ENCODE data around the gene CRABP2. TPM values are rescaled to one million over a fixed set of nuclear protein-coding genes. Genes with fewer than 3 reads are reported as not detected.

CRABP2 gene
- total and polyA plus RNA-seq, 10 of the 15 experiments (the other 5 are each of a cell fraction or from before 2014, with no cell fraction given), result 0.21 to 1.3 (median 0.41) TPM

DNA sequence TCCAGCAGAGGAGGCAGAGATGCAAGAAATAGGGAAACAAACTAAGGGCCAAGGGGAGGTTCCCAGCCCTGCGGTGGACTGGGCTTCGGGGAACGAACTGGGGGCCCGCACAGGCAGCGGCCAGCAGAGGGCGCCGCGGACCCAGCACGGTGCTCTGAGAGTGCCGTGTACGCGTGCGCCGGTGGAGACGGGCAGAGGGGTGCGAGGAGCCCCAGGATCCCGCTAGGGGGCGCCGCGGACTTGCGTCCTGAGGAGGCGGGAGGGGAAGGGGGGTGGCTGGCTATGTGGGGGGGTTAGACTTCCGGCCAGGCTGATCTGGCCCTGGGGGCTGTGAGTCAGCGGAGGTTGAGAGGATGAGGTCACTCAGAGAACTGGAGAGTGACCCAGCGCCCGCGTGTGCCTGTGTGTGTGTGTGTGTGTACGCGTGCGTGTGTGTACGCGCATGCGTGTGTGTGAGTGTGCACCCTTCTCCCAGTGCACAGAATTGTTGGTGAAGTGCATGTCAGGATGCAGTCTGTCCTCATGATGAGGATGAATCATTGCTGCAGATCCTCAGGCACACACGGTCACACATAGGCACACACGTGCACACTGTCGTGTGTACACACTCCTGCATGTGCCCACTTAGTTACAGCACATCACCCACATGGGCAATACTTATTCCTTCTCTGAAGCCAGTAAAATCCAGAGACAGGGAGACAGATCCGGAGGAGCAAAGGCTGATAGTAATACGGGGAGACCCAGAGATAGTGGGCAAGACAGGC is 45.2 kb downstream of the CRABP2 start (continued):
- TF ChIP-seq, protein P1, sequence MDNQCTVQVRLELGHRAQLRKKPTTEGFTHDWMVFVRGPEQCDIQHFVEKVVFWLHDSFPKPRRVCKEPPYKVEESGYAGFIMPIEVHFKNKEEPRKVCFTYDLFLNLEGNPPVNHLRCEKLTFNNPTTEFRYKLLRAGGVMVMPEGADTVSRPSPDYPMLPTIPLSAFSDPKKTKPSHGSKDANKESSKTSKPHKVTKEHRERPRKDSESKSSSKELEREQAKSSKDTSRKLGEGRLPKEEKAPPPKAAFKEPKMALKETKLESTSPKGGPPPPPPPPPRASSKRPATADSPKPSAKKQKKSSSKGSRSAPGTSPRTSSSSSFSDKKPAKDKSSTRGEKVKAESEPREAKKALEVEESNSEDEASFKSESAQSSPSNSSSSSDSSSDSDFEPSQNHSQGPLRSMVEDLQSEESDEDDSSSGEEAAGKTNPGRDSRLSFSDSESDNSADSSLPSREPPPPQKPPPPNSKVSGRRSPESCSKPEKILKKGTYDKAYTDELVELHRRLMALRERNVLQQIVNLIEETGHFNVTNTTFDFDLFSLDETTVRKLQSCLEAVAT (IDR thresholded peaks at IDR 0.05), result peak; percentile 88
- TF ChIP-seq MAX (IDR thresholded peaks at IDR 0.05; ENCODE audit: low read depth, low read length) (peak; percentile 31; the same call in 1 of the 2 replicates), BACH1 (IDR thresholded peaks at IDR 0.05; ENCODE audit: borderline replicate concordance) (peak; percentile 77), NFYA (IDR thresholded peaks at IDR 0.05; ENCODE audit: borderline replicate concordance, low read depth, low read length) (no peak), FOXK2 (IDR thresholded peaks at IDR 0.05) (no peak), ESRRA (IDR thresholded peaks at IDR 0.05; ENCODE audit: low read length) (peak; percentile 75; the same call in 1 of the 2 replicates), GABPA (IDR thresholded peaks at IDR 0.05; ENCODE audit: low read depth) (no peak), ZNF217 (IDR thresholded peaks at IDR 0.05) (no peak), TARDBP (IDR thresholded peaks at IDR 0.05; ENCODE audit: borderline replicate concordance) (no peak), IRF4 (IDR thresholded peaks at IDR 0.05; ENCODE audit: low read depth, low read length) (peak; percentile 51; the same call in 1 of the 2 replicates), IKZF1 (conservative IDR thresholded peaks at IDR 0.05) (no peak; the same call in 1 of the 2 replicates), HCFC1 (IDR thresholded peaks at IDR 0.05; ENCODE audit: low read length) (no peak; the same call in 1 of the 2 replicates), SP1 (IDR thresholded peaks at IDR 0.05; ENCODE audit: low read depth, low read length) (peak; percentile 28), BCL3 (IDR thresholded peaks at IDR 0.05; ENCODE audit: borderline replicate concordance, insufficient read depth, low read depth, low read length, poor library complexity, severe bottlenecking) (no peak), NBN (IDR thresholded peaks at IDR 0.05) (peak; percentile 93), ZNF592 (IDR thresholded peaks at IDR 0.05) (peak; percentile 86), POU2F2 (IDR thresholded peaks at IDR 0.05; ENCODE audit: borderline replicate concordance, low read depth, low read length) (peak; percentile 69; the same call in 1 of the 3 replicates), SUPT20H (IDR thresholded peaks at IDR 0.05; ENCODE audit: borderline replicate concordance, control insufficient read depth, low read depth, low read length) (no peak), STAT3 (IDR thresholded peaks at IDR 0.05; ENCODE audit: low read depth, low read length) (no peak)
- TF ChIP-seq, protein P2, sequence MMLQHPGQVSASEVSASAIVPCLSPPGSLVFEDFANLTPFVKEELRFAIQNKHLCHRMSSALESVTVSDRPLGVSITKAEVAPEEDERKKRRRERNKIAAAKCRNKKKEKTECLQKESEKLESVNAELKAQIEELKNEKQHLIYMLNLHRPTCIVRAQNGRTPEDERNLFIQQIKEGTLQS (IDR thresholded peaks at IDR 0.05; ENCODE audit: borderline replicate concordance, extremely low read depth, low read depth, low read length), result peak; percentile 36; the same call in 1 of the 2 replicates
- TF ChIP-seq, protein P3, sequence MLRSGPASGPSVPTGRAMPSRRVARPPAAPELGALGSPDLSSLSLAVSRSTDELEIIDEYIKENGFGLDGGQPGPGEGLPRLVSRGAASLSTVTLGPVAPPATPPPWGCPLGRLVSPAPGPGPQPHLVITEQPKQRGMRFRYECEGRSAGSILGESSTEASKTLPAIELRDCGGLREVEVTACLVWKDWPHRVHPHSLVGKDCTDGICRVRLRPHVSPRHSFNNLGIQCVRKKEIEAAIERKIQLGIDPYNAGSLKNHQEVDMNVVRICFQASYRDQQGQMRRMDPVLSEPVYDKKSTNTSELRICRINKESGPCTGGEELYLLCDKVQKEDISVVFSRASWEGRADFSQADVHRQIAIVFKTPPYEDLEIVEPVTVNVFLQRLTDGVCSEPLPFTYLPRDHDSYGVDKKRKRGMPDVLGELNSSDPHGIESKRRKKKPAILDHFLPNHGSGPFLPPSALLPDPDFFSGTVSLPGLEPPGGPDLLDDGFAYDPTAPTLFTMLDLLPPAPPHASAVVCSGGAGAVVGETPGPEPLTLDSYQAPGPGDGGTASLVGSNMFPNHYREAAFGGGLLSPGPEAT (IDR thresholded peaks at IDR 0.05; ENCODE audit: low read depth), result 0 out of 2 replicates have a peak, but pooled peaks have one; percentile 25

Measured in GM12878 (cell line).